Ishikawa (cell line): Measurements from ENCODE around the gene AATK.

Experiments
- CEBPB ChIP-seq: IDR thresholded peaks from 2 replicates; pipeline ENCODE4 v1.6.1; 2012
- CREB1 ChIP-seq: IDR thresholded peaks from 2 replicates; pipeline ENCODE4 v1.6.1; 2012; ENCODE audit warnings: low read depth
- EGR1 ChIP-seq: IDR thresholded peaks from 2 replicates; pipeline ENCODE4 v1.6.1; 2012
- EP300 ChIP-seq: IDR thresholded peaks from 2 replicates; pipeline ENCODE4 v1.6.1; 2012; ENCODE audit warnings: borderline replicate concordance
- FOXM1 ChIP-seq: IDR thresholded peaks from 2 replicates; pipeline ENCODE4 v1.6.1; 2012; ENCODE audit warnings: low read depth, borderline replicate concordance
- NFIC ChIP-seq: IDR thresholded peaks from 2 replicates; pipeline ENCODE4 v1.6.1; 2012
- RAD21 ChIP-seq: IDR thresholded peaks from 2 replicates; pipeline ENCODE4 v1.6.1; 2012; ENCODE audit warnings: low read depth
- TAF1 ChIP-seq: IDR thresholded peaks from 2 replicates; pipeline ENCODE4 v1.6.1; 2012; ENCODE audit warnings: low read depth, mild to moderate bottlenecking
- TCF12 ChIP-seq: IDR thresholded peaks from 2 replicates; pipeline ENCODE4 v1.6.1; 2012; ENCODE audit warnings: low read depth
- TEAD4 ChIP-seq: IDR thresholded peaks from 2 replicates; pipeline ENCODE4 v1.6.1; 2012
- YY1 ChIP-seq: IDR thresholded peaks from 2 replicates; pipeline ENCODE4 v1.6.1; 2012; ENCODE audit warnings: low read depth
- ZBTB7A ChIP-seq: IDR thresholded peaks from 2 replicates; pipeline ENCODE4 v1.6.1; 2012; ENCODE audit warnings: low read depth
- TF ChIP-seq, protein P1 (sequence below): IDR thresholded peaks from 2 replicates; pipeline ENCODE4 v1.6.1; 2012
- TF ChIP-seq, protein P2 (sequence below): IDR thresholded peaks from 2 replicates; pipeline ENCODE4 v1.6.1; 2012
- TF ChIP-seq, protein P3 (sequence below): IDR thresholded peaks from 2 replicates; pipeline ENCODE4 v1.6.1; 2012; ENCODE audit warnings: low read depth, mild to moderate bottlenecking

AATK gene, protein sequence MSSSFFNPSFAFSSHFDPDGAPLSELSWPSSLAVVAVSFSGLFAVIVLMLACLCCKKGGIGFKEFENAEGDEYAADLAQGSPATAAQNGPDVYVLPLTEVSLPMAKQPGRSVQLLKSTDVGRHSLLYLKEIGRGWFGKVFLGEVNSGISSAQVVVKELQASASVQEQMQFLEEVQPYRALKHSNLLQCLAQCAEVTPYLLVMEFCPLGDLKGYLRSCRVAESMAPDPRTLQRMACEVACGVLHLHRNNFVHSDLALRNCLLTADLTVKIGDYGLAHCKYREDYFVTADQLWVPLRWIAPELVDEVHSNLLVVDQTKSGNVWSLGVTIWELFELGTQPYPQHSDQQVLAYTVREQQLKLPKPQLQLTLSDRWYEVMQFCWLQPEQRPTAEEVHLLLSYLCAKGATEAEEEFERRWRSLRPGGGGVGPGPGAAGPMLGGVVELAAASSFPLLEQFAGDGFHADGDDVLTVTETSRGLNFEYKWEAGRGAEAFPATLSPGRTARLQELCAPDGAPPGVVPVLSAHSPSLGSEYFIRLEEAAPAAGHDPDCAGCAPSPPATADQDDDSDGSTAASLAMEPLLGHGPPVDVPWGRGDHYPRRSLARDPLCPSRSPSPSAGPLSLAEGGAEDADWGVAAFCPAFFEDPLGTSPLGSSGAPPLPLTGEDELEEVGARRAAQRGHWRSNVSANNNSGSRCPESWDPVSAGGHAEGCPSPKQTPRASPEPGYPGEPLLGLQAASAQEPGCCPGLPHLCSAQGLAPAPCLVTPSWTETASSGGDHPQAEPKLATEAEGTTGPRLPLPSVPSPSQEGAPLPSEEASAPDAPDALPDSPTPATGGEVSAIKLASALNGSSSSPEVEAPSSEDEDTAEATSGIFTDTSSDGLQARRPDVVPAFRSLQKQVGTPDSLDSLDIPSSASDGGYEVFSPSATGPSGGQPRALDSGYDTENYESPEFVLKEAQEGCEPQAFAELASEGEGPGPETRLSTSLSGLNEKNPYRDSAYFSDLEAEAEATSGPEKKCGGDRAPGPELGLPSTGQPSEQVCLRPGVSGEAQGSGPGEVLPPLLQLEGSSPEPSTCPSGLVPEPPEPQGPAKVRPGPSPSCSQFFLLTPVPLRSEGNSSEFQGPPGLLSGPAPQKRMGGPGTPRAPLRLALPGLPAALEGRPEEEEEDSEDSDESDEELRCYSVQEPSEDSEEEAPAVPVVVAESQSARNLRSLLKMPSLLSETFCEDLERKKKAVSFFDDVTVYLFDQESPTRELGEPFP (N-terminal part only)

DNA sequence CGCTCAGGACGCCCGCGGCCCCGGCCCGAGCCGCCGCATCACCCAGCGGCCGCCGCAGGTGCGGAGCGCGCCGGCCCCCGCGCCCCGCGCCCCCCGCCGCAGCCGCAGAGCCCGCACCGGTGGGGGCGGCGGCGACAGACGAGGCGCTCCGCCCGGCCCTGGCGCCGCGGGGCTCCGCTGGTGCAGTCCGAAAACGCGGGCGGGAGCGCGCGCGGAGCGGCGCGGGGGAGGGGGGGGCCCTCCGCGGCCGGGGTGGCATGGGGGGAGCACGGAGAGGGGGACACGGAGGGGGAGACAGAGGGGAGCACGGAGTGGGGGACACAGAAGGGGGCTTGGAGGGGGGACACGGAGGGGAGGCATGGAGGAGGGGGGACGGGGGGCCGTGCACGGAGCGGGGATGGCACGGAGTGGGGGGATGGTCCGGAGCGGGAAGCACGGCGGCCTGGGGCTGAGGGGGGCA, at the start of gene AATK:
AATK (minus strand) TSS at position 189 of the 460 bp plus-strand sequence. CDS start 229 bp downstream, outside the sequence.
- TF ChIP-seq TAF1 (no peak), TCF12 (no peak), YY1 (no peak), CREB1 (no peak), CEBPB (no peak), RAD21 (no peak), EGR1 (no peak), EP300 (no peak), NFIC (no peak), TEAD4 (no peak), FOXM1 (no peak), ZBTB7A (no peak)
- TF ChIP-seq, protein P1, sequence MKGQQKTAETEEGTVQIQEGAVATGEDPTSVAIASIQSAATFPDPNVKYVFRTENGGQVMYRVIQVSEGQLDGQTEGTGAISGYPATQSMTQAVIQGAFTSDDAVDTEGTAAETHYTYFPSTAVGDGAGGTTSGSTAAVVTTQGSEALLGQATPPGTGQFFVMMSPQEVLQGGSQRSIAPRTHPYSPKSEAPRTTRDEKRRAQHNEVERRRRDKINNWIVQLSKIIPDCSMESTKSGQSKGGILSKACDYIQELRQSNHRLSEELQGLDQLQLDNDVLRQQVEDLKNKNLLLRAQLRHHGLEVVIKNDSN = no peak
- TF ChIP-seq, protein P2, sequence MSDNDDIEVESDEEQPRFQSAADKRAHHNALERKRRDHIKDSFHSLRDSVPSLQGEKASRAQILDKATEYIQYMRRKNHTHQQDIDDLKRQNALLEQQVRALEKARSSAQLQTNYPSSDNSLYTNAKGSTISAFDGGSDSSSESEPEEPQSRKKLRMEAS = no peak
- TF ChIP-seq, protein P3, sequence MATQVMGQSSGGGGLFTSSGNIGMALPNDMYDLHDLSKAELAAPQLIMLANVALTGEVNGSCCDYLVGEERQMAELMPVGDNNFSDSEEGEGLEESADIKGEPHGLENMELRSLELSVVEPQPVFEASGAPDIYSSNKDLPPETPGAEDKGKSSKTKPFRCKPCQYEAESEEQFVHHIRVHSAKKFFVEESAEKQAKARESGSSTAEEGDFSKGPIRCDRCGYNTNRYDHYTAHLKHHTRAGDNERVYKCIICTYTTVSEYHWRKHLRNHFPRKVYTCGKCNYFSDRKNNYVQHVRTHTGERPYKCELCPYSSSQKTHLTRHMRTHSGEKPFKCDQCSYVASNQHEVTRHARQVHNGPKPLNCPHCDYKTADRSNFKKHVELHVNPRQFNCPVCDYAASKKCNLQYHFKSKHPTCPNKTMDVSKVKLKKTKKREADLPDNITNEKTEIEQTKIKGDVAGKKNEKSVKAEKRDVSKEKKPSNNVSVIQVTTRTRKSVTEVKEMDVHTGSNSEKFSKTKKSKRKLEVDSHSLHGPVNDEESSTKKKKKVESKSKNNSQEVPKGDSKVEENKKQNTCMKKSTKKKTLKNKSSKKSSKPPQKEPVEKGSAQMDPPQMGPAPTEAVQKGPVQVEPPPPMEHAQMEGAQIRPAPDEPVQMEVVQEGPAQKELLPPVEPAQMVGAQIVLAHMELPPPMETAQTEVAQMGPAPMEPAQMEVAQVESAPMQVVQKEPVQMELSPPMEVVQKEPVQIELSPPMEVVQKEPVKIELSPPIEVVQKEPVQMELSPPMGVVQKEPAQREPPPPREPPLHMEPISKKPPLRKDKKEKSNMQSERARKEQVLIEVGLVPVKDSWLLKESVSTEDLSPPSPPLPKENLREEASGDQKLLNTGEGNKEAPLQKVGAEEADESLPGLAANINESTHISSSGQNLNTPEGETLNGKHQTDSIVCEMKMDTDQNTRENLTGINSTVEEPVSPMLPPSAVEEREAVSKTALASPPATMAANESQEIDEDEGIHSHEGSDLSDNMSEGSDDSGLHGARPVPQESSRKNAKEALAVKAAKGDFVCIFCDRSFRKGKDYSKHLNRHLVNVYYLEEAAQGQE = no peak

DNA sequence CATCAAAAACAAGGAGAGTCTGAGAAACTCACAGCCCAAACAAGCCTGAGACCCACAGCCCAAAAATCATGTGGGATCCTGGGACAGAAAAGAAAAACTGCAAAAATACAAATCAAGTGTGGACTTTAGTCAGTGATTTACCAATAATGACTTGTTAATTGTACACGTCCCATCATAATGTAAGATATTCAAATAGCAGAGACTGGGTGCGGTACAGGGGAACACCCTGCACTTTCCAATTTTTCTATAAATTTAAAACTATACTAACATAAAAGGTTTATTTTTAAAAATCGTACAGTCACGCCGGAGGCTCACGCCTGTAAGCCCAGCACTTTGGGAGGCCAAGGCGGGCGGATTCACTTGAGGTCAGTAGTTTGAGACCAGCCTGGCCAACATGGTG, 48.0 kb upstream of the AATK start:
- TF ChIP-seq ZBTB7A (no peak), TCF12 (no peak)
- TF ChIP-seq, protein P2 = no peak

DNA sequence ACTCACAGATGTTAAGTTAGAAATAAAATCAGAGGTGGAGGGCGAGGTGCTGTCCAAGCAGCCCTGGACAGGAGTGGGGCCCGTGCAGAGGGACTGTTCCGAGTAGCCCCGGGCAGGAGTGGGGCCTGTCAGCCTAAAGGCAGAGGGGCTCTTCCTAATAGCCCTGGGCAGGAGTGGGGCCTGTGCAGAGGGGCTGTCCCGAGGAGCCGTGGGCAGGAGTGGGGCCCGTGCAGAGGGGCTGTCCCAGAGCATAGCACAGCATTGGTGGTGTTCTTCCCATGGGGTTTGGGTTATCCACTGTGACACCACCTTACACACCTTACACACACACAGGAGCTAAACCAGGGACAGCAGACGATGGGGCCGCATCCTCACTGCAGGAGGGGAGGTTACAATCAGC, 46.3 kb upstream of the AATK start:
- no peak for TF ChIP-seq CREB1

DNA sequence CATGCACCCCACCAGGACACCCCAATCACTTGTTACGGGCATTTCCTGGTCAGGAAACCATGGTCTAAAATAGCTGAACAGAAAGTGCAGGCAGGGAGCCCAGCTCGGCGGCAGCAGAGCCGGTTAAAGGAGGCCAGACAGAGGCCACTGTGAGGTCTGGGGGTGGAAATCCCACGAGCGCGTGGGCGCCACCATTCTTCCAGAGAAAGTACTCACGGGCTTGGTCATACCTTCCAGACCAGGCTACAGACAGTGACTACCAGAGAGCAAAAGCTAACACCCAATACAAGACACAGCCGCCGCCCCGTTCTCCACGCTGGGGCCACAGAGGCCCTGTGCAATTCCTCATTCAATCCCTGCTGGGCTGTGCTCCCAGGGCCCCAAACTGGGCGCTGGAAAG, 44.8 kb upstream of the AATK start:
- TF ChIP-seq NFIC = no peak
- TF ChIP-seq, protein P3 = no peak

DNA sequence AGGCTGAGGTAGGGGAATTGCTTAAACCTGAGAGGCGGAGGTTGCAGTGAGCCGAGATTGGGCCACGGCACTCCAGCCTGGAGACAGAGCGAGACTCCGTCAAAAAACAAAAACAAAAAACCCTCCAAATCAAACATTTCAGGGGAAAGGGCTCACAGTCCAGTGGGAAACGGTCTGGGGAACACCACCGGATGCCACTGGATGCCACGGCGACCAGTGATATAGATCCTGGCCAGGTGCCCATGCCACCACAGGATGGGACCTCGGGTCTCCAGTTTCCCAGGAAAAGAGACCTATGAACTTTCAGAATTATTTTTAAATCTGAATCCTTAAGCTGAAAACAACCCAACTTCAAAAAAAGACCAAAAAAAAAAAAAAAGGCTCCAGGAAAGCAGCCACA, 44.4 kb upstream of the AATK start:
- TF ChIP-seq TEAD4 (no peak), EP300 (no peak), RAD21 (no peak), CREB1 (no peak), NFIC (no peak), ZBTB7A (no peak), TCF12 (no peak), YY1 (no peak), EGR1 (no peak), TAF1 (no peak), CEBPB (no peak), FOXM1 (no peak)
- TF ChIP-seq, protein P3 = no peak
- TF ChIP-seq, protein P1 = no peak
- TF ChIP-seq, protein P2 = no peak
